Measurements from ENCODE around the gene DCAF10.
"Not testable (repeated sequence)": the region's sequence is repeated elsewhere in the genome, so short reads cannot be mapped to it uniquely, and the experiment has no call there.

Gene DCAF10

DNA sequence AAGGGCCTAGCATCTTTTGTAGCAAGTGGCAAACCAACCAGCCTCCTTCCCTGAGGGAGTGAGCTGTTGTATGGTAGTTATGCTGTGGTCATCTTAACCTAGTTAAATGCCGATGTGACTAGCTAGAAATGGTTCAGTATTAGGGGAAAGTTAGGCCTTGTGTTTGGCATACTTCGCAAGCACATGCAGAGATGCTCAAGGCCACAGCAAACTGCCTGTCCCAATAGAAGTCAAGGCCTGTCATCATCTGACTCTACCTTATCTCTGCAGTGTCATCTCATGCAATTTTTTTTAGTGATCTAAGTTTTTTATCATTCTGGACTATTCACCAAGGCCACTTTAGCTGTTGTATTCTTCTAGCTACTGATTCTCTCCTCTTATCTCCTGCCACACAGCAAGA, 10.5 kb upstream of the DCAF10 start:
- DNase-seq (ENCODE audit: low spot score): no peak

DNA sequence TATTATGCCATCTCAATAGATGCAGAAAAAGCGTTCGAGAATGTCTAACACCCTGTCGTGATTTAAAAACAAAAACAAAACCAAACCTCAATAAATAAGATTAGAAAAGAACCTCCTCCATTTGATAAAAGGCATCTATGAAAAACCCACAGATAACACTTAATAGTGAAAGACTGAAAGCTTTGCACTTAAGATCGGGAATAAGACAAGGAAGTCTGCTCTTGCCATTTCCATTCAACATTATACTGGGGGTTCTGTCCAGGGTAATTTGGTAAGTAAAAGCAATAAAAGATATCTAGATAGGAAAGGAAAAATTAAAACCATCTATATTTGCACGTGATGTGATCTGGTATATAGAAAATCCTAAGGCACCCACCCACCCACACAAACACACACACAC, 8.5 kb upstream of the DCAF10 start:
- no peak for DNase-seq (ENCODE audit: low spot score)

DNA sequence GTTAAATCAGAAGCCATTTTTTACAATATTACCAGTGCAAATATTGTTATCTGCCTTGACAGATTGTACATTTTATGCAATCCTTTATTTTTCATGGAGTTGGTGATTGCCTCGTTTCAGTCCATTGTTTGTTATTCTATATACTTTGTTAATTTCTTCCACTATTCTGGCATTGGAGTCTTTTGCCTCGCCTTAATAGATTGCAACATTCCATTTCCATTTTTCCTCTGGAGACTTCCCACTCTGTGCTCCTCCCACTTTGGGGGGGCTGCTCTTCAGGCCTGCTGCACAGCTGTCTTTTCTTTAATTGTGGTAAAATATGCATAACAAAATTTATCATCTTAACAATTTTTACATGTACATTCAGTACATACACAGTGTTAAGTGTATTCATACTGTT, 4.4 kb upstream of the DCAF10 start:
- no peak for DNase-seq (ENCODE audit: low spot score)

DNA sequence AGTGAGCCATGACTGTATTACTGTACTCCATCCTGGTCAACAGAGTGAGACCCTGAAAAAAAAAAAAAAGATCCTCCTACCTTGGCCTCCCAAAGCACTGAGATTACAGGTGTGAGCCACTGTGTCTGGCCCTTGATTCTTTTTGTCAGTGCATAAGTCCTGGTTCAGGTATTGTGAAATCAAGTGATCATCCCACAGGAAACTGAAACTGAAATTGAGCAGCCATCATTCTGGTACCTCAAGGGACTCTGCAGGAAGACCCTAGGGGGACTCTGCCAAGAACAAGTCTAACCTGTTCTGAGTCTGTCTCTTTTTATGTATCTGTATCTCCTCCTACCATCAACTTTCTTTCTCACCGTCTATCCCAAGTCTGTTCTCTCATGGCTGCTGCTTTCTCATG, 1.9 kb upstream of the DCAF10 start:
- DNase-seq (ENCODE audit: low spot score): no peak

- DNase-seq (ENCODE audit: low spot score): no peak
Observed at GRCh38 chr9:37801287-37801850, 772 bp downstream of the DCAF10 start.

GRCh38 chr9:37801959-37802711, 1.5 kb downstream of the DCAF10 start:
- DNase-seq (ENCODE audit: low spot score): no peak

GRCh38 chr9:37806271-37806670, 5.7 kb downstream of the DCAF10 start:
- DNase-seq (ENCODE audit: low spot score): no peak

GRCh38 chr9:37809676-37810075, 9.1 kb downstream of the DCAF10 start:
- DNase-seq (ENCODE audit: low spot score): not testable (repeated sequence)

DNA sequence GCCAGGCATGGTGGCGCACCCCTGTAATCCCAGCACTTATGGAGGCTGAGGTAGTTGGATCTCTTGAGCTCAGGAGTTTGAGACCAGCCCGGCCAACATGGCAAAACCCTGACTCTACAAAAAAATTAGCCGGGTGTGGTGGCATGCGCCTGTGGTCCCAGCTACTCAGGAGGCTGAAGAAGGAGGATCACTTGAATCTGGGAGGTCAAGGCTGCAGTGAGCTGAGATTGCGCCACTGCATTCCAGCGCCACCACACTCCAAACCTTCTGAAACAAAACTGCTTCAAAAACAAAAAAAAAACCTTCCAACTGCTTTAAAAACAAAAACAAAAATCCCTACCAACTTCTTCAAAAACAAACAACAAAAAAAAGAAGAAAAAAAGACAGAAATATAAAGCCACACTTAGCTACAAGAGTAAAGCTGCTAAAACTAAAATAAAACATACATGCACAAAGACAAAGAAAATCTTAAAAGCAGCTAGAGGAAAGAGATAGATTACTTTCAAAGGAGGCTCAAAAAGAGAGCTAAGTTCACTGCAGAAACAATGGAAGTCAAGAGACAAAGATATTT, 11.4 kb downstream of the DCAF10 start:
- no peak for DNase-seq (ENCODE audit: low spot score)

DNA sequence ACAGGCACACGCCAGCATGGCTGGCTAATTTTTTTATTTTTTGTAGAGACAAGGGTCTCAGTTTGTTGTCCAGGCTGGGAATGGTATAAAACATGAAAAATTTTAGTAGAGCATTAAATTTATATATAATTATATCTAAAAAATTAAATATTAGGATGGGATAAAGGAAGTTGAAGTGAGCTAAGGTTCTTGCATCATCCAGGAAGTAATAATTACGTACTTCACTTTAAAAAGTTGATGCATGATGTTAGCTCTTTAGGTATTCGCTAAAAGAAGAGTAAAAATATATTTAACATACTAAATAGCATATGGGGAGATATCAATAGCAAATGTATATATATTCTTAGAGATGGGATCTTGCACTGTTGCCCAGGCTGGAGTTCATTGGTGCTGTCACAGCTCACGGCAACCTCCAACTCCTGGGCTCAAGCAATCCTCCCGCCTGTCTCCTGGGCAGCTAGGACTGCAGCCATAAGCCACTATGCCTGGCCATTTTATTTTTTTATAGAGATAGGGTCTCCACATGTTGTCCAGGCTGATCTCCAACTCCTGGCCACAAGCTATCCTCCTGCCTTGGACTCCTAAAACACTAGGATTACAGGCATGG, 12.3 kb downstream of the DCAF10 start:
- no peak for DNase-seq (ENCODE audit: low spot score)

DNA sequence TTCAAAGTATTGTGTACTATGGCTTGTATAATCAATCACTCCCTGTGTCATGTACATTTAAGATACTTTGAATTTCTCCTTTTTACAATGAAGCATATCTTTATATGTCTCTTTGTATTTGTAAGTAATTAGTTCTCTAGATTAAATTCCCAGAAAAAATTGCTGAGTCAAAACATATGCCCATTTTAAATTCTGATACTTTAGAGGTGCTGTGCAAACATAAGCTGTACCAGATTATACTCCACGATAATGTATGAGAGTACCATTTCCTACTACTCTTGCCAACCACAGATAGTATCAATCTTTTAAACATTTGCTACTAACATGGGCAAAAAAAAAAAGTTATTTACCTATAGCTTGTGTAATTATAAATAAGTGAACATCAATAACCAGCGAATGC, 18.3 kb downstream of the DCAF10 start:
- DNase-seq (ENCODE audit: low spot score): no peak

DNA sequence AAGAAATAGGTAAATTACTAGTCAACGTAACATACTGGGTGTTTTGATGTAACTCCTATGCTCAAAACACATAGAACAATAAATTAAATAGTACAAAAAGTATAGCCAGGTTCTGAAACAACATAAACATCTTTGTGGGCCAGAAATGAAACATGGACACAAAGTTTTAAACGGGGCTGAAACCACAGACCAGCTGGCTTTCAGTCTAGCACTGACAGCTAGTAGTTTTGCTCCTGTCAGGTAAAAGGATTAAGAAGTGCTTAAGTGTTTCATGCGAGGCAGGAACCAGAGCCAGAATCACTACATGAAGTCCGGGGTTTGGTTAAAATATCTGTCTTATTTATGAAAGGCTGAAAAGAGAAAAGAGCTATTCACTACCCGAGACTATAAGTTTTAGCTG, 19.5 kb downstream of the DCAF10 start:
- no peak for DNase-seq (ENCODE audit: low spot score)

DNA sequence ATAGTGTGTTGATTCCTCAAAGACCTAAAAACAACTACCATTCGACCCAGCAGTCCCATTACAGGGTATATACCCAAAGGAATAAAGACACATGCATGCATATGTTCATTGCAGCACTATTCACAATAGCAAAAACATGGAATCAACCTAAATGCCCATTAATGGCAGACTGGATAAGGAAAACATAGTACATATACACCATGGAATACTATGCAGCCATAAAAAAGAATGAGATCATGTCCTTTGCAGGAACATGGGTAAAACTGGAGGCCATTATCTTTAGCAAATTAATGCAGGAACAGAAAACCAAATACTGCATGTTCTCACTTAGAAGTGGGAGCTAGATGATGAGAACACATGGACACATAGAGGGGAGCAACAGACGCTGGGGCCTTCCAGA, 24.6 kb downstream of the DCAF10 start:
- DNase-seq (ENCODE audit: low spot score): not testable (repeated sequence)

DNA sequence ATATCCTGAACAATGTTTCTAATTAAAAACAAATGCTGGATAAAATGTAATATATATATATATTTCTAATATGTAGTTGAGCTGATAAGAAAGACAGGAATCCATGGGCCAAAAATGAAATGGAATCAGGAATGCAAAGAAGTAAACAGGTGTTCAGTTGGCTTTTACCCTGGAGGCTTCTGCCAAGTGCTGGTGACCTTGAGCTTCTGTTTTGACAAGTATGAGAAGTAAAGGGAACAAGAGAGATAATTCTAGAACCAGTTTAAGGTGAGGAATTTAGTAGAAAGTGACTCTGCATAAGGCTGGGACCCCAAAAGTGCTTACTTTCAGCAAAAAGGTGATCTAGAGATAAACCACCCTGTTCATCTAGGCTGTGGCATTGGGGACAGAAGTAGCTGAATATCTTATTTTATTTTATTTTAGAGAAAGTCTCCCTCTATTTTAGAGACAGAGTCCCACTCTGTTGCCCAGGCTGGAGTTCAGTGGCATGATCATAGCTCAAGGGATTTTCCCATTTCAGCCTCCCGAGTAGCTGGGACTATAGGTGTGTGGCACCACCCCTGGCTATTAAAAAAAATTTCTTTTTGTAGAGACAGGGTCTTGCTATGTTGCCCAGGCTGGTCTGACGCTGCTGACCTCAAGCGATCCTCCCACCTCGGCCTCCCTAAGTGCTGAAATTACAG, 27.0 kb downstream of the DCAF10 start:
- DNase-seq (ENCODE audit: low spot score): no peak

- DNase-seq (ENCODE audit: low spot score): no peak
Observed at GRCh38 chr9:37835821-37836220, 35.2 kb downstream of the DCAF10 start.

DNA sequence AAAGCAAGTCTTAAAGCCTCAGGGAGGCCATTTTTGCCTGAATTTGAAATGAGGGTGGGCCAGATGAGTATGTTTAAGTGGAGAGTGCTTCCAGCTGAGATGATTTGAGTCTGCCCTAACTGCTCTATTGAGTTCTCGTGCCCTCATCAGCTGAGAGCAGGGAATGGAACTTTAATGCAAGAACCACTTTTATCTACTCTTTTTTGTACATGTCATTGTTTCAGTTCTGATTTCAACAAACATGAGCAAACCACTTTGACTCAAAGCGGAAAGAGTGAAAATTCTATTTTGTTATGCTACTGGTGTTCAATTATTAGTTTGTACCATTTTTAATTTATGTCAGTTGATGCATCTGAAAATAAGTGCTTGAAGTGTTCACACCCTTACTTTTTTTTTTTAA, 35.8 kb downstream of the DCAF10 start:
- DNase-seq (ENCODE audit: low spot score): no peak

GRCh38 chr9:37839496-37840461, 39.2 kb downstream of the DCAF10 start:
- no peak for DNase-seq (ENCODE audit: low spot score)

GRCh38 chr9:37840560-37841194, 40.1 kb downstream of the DCAF10 start:
- DNase-seq (ENCODE audit: low spot score): no peak

GRCh38 chr9:37852222-37852621, 51.6 kb downstream of the DCAF10 start:
- no peak for DNase-seq (ENCODE audit: low spot score)

GRCh38 chr9:37856551-37856950, 56.0 kb downstream of the DCAF10 start:
- DNase-seq (ENCODE audit: low spot score): no peak

DNA sequence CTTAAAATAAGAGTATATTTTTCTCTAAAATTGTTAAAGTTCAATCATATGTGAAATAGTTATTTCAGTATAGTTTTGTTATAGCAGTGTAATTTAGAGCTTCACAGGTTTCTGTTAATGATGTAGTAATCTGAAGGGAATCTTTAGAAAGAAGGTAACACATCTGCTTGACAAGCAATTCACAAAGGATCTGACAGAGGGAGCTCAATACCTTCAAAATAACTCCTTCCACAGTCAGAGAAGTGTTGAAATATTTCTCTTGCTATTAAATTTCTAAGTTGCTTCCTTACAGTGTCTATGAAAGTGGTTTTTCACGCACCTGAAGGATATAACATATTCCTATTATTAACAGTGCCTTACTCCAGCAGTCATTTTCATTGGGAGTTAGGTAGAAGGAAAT, 58.4 kb downstream of the DCAF10 start:
- DNase-seq (ENCODE audit: low spot score): peak; percentile 39

Measured in HuH-7 (cell line).